GM21360 (cell line): ENCODE data around the gene AGAP1.

Experiments used
- ATAC-seq: cut with Tn5 transposase; IDR thresholded peaks from one replicate; pipeline ENCODE4 v1.9.1; 2021; ENCODE audit warnings: mild to moderate bottlenecking, moderate library complexity; ENCODE audit not compliant: unreplicated experiment

The AGAP1 gene

GRCh38 chr2:236102971-236103370 is 609.1 kb downstream of the AGAP1 start:
- ATAC-seq, result no peak

GRCh38 chr2:236103981-236104380 is 610.1 kb downstream of the AGAP1 start:
- ATAC-seq, result no peak

GRCh38 chr2:236105955-236106607 is 612.2 kb downstream of the AGAP1 start:
- no peak for ATAC-seq

- ATAC-seq, result no peak
These were observed 612.9 kb downstream of the AGAP1 start for GRCh38 chr2:236106761-236107160.

GRCh38 chr2:236107536-236107935 is 613.7 kb downstream of the AGAP1 start:
- ATAC-seq, result no peak

GRCh38 chr2:236107942-236108625 is 614.2 kb downstream of the AGAP1 start:
- ATAC-seq, result no peak

- no peak for ATAC-seq
These were observed 615.2 kb downstream of the AGAP1 start for GRCh38 chr2:236109061-236109460.

GRCh38 chr2:236109473-236109872 is 615.6 kb downstream of the AGAP1 start:
- no peak for ATAC-seq

GRCh38 chr2:236112466-236112865 is 618.6 kb downstream of the AGAP1 start:
- no peak for ATAC-seq

- no peak for ATAC-seq
These were observed 619.6 kb downstream of the AGAP1 start for GRCh38 chr2:236113425-236113824.

GRCh38 chr2:236113948-236114347 is 620.1 kb downstream of the AGAP1 start:
- no peak for ATAC-seq

- no peak for ATAC-seq
These were observed 621.1 kb downstream of the AGAP1 start for GRCh38 chr2:236114959-236115358.

- no peak for ATAC-seq
These were observed 623.6 kb downstream of the AGAP1 start for GRCh38 chr2:236117401-236117800.

GRCh38 chr2:236117861-236118269 is 624.0 kb downstream of the AGAP1 start:
- ATAC-seq, result no peak

- ATAC-seq, result no peak
These were observed 625.2 kb downstream of the AGAP1 start for GRCh38 chr2:236119003-236119402.

GRCh38 chr2:236119476-236119875 is 625.6 kb downstream of the AGAP1 start:
- no peak for ATAC-seq

- no peak for ATAC-seq
These were observed 626.3 kb downstream of the AGAP1 start for GRCh38 chr2:236120141-236120601.

- ATAC-seq, result no peak
These were observed 627.0 kb downstream of the AGAP1 start for GRCh38 chr2:236120829-236121228.

GRCh38 chr2:236121546-236121945 is 627.7 kb downstream of the AGAP1 start:
- no peak for ATAC-seq

- no peak for ATAC-seq
These were observed 628.4 kb downstream of the AGAP1 start for GRCh38 chr2:236122236-236122635.

- ATAC-seq, result no peak
These were observed 629.9 kb downstream of the AGAP1 start for GRCh38 chr2:236123716-236124115.

- no peak for ATAC-seq
These were observed 630.5 kb downstream of the AGAP1 start for GRCh38 chr2:236124182-236124893.
